Trophoblast cell (in vitro differentiated cells and primary cell): ENCODE data around the gene CPT2.

Experiments
- DNase-seq, 2 donors: peaks; one replicate each; pipeline ENCODE4 v3.0.0-alpha.2; 2016
- H2AFZ ChIP-seq: 2 replicates; pipeline ENCODE4 v1.6.1; 2013; ENCODE audit warnings: low read length, moderate library complexity, mild to moderate bottlenecking; ENCODE audit not compliant: insufficient read depth, poor library complexity
- H2AK5ac ChIP-seq: 2 replicates; pipeline ENCODE4 v1.6.1; 2013; ENCODE audit warnings: mild to moderate bottlenecking, low read length
- H2BK120ac ChIP-seq: 2 replicates; pipeline ENCODE4 v1.6.1; 2013; ENCODE audit warnings: low read length, mild to moderate bottlenecking, moderate library complexity; ENCODE audit not compliant: insufficient read depth, poor library complexity
- H2BK12ac ChIP-seq: 2 replicates; pipeline ENCODE4 v1.6.1; 2013; ENCODE audit warnings: mild to moderate bottlenecking, low read length, moderate library complexity
- H2BK5ac ChIP-seq: 2 replicates; pipeline ENCODE4 v1.6.1; 2013; ENCODE audit warnings: low read length, low read depth, moderate library complexity, mild to moderate bottlenecking; ENCODE audit not compliant: poor library complexity
- H3K14ac ChIP-seq: 2 replicates; pipeline ENCODE4 v1.6.1; 2013; ENCODE audit warnings: mild to moderate bottlenecking, low read length
- H3K18ac ChIP-seq: 2 replicates; pipeline ENCODE4 v1.6.1; 2013; ENCODE audit warnings: mild to moderate bottlenecking, low read length
- H3K23ac ChIP-seq: 2 replicates; pipeline ENCODE4 v1.6.1; 2013; ENCODE audit warnings: low read length
- H3K27ac ChIP-seq: 2 replicates; pipeline ENCODE4 v1.5.1; 2013; ENCODE audit warnings: low read depth, mild to moderate bottlenecking, inconsistent platforms, low read length, moderate library complexity
- H3K27me3 ChIP-seq: 2 replicates; pipeline ENCODE4 v1.6.1; 2013; ENCODE audit warnings: inconsistent platforms, mild to moderate bottlenecking, low read length, moderate library complexity; ENCODE audit not compliant: insufficient read depth
- H3K36me3 ChIP-seq, 2 experiments: 1 replicate in 1 of 2; 2 replicates in 1 of 2; pipeline ENCODE4 v1.6.1; 2013; ENCODE audit warnings: low read length in 2 of 2, mild to moderate bottlenecking in 2 of 2, moderate library complexity in 1 of 2; ENCODE audit not compliant: insufficient read depth in 2 of 2, control insufficient read depth in 1 of 2
- H3K4ac ChIP-seq: 2 replicates; pipeline ENCODE4 v1.6.1; 2013; ENCODE audit warnings: low read depth, mild to moderate bottlenecking, low read length, moderate library complexity
- H3K4me1 ChIP-seq, 2 experiments: 1 replicate in 1 of 2; 2 replicates in 1 of 2; pipeline ENCODE4 v1.6.1; 2013; ENCODE audit warnings: low read length in 2 of 2, mild to moderate bottlenecking in 2 of 2, moderate library complexity in 1 of 2; ENCODE audit not compliant: insufficient read depth in 2 of 2, control insufficient read depth in 1 of 2
- H3K4me2 ChIP-seq: 2 replicates; pipeline ENCODE4 v1.6.1; 2013; ENCODE audit warnings: inconsistent platforms, mild to moderate bottlenecking, low read length, moderate library complexity
- H3K4me3 ChIP-seq: 2 replicates; pipeline ENCODE4 v1.5.1; 2013; ENCODE audit warnings: mild to moderate bottlenecking, low read depth, low read length, inconsistent platforms
- H3K79me1 ChIP-seq: one replicate; pipeline ENCODE4 v1.6.1; 2013; ENCODE audit warnings: low read length
- H3K79me2 ChIP-seq: 2 replicates; pipeline ENCODE4 v1.6.1; 2013; ENCODE audit warnings: low read length, mild to moderate bottlenecking; ENCODE audit not compliant: control insufficient read depth, insufficient read depth, poor library complexity
- H3K9ac ChIP-seq: 2 replicates; pipeline ENCODE4 v1.6.1; 2013; ENCODE audit warnings: mild to moderate bottlenecking, low read length
- H3K9me3 ChIP-seq: 2 replicates; pipeline ENCODE4 v1.6.1; 2013; ENCODE audit warnings: low read depth, mild to moderate bottlenecking, control low read depth, inconsistent platforms, low read length; ENCODE audit not compliant: insufficient read depth
- H4K12ac ChIP-seq: 2 replicates; pipeline ENCODE4 v1.6.1; 2013; ENCODE audit warnings: low read depth, mild to moderate bottlenecking, low read length, moderate library complexity
- H4K8ac ChIP-seq: 2 replicates; pipeline ENCODE4 v1.6.1; 2013; ENCODE audit warnings: low read depth, mild to moderate bottlenecking, low read length, moderate library complexity
- H4K91ac ChIP-seq: one replicate; pipeline ENCODE4 v1.6.1; 2013; ENCODE audit warnings: low read depth, mild to moderate bottlenecking, low read length, moderate library complexity
- WGBS: extraction: QIAGEN DNeasy Blood & Tissue Kit; methylation state at CpG from one replicate; pipeline ENCODE4 v1.1.7; 2013; ENCODE audit warnings: missing lambda C conversion rate; ENCODE audit not compliant: insufficient read length, insufficient coverage; ENCODE audit errors: extremely low coverage; 5-methylcytosine and 5-hydroxymethylcytosine counted together

Gene CPT2

GRCh38 chr1:53158900-53159299 is 37.7 kb upstream of the CPT2 start:
- Histone ChIP-seq H4K8ac (no peak overlapping the region), H3K4me1 (peaks cover 0 to 2% of the 10 kb centered on the region in 2 experiments)
- whole genome bisulfite sequencing = no CpG with 5 or more reads among the region's 1 CpG

GRCh38 chr1:53160924-53161378 is 35.7 kb upstream of the CPT2 start:
- no peak overlapping the region for H3K4me2 ChIP-seq

More at GRCh38 chr1:53158900-53159299, 37.7 kb upstream of the CPT2 start:
- H3K4me3 ChIP-seq = no peak overlapping the region
- peaks cover 1% of the 10 kb centered on the region for H3K79me1 ChIP-seq
- no peaks in the 10 kb centered on the region for H3K79me2 ChIP-seq
- DNase-seq = no peak
- no peaks in the 10 kb centered on the region for H3K36me3 ChIP-seq
- H2BK5ac ChIP-seq = no peak overlapping the region
- no peak overlapping the region for H4K91ac ChIP-seq
- no peak overlapping the region for H4K12ac ChIP-seq
- no peak overlapping the region for H3K4ac ChIP-seq
- no peak overlapping the region for H3K18ac ChIP-seq
- no peaks in the 10 kb centered on the region for H3K27me3 ChIP-seq
- H3K9ac ChIP-seq = no peak overlapping the region
- H3K23ac ChIP-seq = no peak overlapping the region
- H2BK120ac ChIP-seq = no peak overlapping the region
- no peaks in the 10 kb centered on the region for H3K9me3 ChIP-seq
- H3K27ac ChIP-seq = no peak overlapping the region
- no peak overlapping the region for H2AFZ ChIP-seq
- no peak overlapping the region for H3K4me2 ChIP-seq
- H3K14ac ChIP-seq = no peak overlapping the region
- no peak overlapping the region for H2BK12ac ChIP-seq
- no peak overlapping the region for H2AK5ac ChIP-seq

GRCh38 chr1:53162621-53163020 is 34.0 kb upstream of the CPT2 start:
- no peak overlapping the region for H3K18ac ChIP-seq
- H3K27me3 ChIP-seq = no peaks in the 10 kb centered on the region
- no peaks in the 10 kb centered on the region for H3K79me2 ChIP-seq
- H2BK12ac ChIP-seq = no peak overlapping the region
- H3K4ac ChIP-seq = no peak overlapping the region
- H3K27ac ChIP-seq = no peak overlapping the region
- H2BK120ac ChIP-seq = no peak overlapping the region
- no peak overlapping the region for H4K91ac ChIP-seq
- H3K14ac ChIP-seq = no peak overlapping the region
- H3K9ac ChIP-seq = no peak overlapping the region
- H3K23ac ChIP-seq = no peak overlapping the region
- no peak overlapping the region for H3K4me3 ChIP-seq
- no peak overlapping the region for H2BK5ac ChIP-seq
- H2AFZ ChIP-seq = no peak overlapping the region
- no peak overlapping the region for H4K12ac ChIP-seq
- peaks cover 0 to 2% of the 10 kb centered on the region in 2 experiments for H3K4me1 ChIP-seq
- H3K79me1 ChIP-seq = peaks cover 1% of the 10 kb centered on the region
- H3K36me3 ChIP-seq = no peaks in the 10 kb centered on the region
- H2AK5ac ChIP-seq = no peak overlapping the region
- no peak overlapping the region for H3K4me2 ChIP-seq
- no peak overlapping the region for H4K8ac ChIP-seq
- WGBS = no CpG with 5 or more reads among the region's 5 CpGs
- no peak for DNase-seq
- H3K9me3 ChIP-seq = no peaks in the 10 kb centered on the region

More at GRCh38 chr1:53160924-53161378, 35.7 kb upstream of the CPT2 start:
- H3K14ac ChIP-seq = no peak overlapping the region
- H3K4ac ChIP-seq = no peak overlapping the region
- H3K27ac ChIP-seq = no peak overlapping the region
- H3K4me1 ChIP-seq = peaks cover 0 to 2% of the 10 kb centered on the region in 2 experiments
- H2AFZ ChIP-seq = no peak overlapping the region
- DNase-seq = no peak
- H3K23ac ChIP-seq = no peak overlapping the region
- H3K9ac ChIP-seq = no peak overlapping the region
- H2AK5ac ChIP-seq = no peak overlapping the region
- H3K4me3 ChIP-seq = no peak overlapping the region
- H2BK5ac ChIP-seq = no peak overlapping the region
- no peaks in the 10 kb centered on the region for H3K36me3 ChIP-seq
- H3K18ac ChIP-seq = no peak overlapping the region
- no CpG with 5 or more reads among the region's 2 CpGs for WGBS
- no peaks in the 10 kb centered on the region for H3K79me2 ChIP-seq
- H2BK120ac ChIP-seq = no peak overlapping the region
- H4K8ac ChIP-seq = no peak overlapping the region
- H4K12ac ChIP-seq = no peak overlapping the region
- H3K27me3 ChIP-seq = no peaks in the 10 kb centered on the region
- no peak overlapping the region for H2BK12ac ChIP-seq
- no peaks in the 10 kb centered on the region for H3K9me3 ChIP-seq
- no peak overlapping the region for H4K91ac ChIP-seq
- peaks cover 1% of the 10 kb centered on the region for H3K79me1 ChIP-seq

- no peak for DNase-seq
- Histone ChIP-seq H3K27ac (no peak overlapping the region), H2BK12ac (no peak overlapping the region), H3K79me1 (peaks cover 1% of the 10 kb centered on the region), H2BK5ac (no peak overlapping the region), H2AK5ac (no peak overlapping the region), H3K9me3 (no peaks in the 10 kb centered on the region), H3K79me2 (no peaks in the 10 kb centered on the region), H3K9ac (no peak overlapping the region), H3K36me3 (no peaks in the 10 kb centered on the region), H2AFZ (no peak overlapping the region), H3K4me1 (peaks cover 0 to 2% of the 10 kb centered on the region in 2 experiments), H3K4me2 (no peak overlapping the region), H3K4ac (no peak overlapping the region), H3K18ac (no peak overlapping the region), H4K91ac (no peak overlapping the region), H3K14ac (no peak overlapping the region), H3K27me3 (no peaks in the 10 kb centered on the region), H2BK120ac (no peak overlapping the region), H4K8ac (no peak overlapping the region), H3K23ac (no peak overlapping the region), H4K12ac (no peak overlapping the region), H3K4me3 (no peak overlapping the region)
- no CpG with 5 or more reads among the region's 10 CpGs for WGBS
Observed at GRCh38 chr1:53163291-53163768, 33.3 kb upstream of the CPT2 start.
